Colon (tissue), 2 donors: ENCODE data around the gene EME2.
"Not testable (repeated sequence)": the region's sequence is repeated elsewhere in the genome, so short reads cannot be mapped to it uniquely, and the experiment has no call there.

Experiments
- FAIRE-seq: peaks from 2 replicates; lab custom pipeline; 2012; peaks lifted over from hg19 to GRCh38; lab: Jason Lieb, UNC
- donor health status: control.
- donor health status: control.

EME2 gene

DNA sequence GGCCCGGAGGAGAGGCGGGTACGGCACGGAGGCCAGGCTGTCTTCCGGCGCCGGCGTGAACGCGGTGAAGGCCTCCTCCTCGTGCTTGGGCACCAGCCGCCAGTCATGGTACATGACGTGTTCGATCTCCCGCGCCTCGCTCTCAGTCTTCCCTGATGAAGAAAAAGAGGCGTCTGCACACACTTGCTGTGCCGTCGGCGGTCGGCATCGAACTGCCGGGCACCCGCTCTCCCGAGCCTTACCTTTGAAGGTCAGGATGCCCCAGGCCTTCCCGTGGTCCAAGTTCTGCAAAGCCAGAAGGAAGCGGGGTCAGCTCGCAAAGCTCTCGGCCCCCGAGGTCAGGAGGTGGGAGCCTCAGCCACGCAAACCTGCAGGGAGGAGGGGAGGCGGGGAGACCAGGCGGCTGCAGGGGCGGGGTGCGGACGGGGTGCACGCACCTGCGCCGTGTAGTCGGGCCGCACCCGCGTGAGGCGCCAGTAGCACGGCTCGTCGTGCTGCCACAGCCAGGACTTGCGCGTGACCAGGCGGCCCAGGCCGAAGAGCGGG lies at the start of gene EME2:
TSS of gene EME2 (plus strand) at position 449 of the 546 bp plus-strand sequence. CDS start 418 bp downstream, outside the sequence.
- no peak for FAIRE-seq

GRCh38 chr16:1723450-1724147 lies 49.0 kb upstream of the EME2 start:
- no peak for FAIRE-seq

DNA sequence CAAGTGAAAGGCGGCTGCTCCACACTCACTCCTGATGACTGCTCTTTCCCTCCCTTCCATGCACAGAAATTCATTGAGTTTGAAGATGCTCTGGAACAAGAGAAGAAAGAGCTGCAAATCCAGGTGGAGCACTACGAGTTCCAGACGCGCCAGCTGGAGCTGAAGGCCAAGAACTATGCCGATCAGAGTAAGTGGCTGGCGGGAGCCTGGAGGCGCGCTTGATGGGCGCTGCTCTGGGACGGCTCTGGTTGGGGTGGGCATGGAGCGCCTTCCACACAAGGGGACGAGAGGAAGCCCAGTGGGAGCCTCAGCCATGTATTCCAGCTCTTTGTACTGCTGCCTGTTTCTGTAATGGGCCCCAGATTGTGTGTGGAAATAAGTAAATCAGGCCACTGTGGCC lies 48.1 kb upstream of the EME2 start:
- no peak for FAIRE-seq

DNA sequence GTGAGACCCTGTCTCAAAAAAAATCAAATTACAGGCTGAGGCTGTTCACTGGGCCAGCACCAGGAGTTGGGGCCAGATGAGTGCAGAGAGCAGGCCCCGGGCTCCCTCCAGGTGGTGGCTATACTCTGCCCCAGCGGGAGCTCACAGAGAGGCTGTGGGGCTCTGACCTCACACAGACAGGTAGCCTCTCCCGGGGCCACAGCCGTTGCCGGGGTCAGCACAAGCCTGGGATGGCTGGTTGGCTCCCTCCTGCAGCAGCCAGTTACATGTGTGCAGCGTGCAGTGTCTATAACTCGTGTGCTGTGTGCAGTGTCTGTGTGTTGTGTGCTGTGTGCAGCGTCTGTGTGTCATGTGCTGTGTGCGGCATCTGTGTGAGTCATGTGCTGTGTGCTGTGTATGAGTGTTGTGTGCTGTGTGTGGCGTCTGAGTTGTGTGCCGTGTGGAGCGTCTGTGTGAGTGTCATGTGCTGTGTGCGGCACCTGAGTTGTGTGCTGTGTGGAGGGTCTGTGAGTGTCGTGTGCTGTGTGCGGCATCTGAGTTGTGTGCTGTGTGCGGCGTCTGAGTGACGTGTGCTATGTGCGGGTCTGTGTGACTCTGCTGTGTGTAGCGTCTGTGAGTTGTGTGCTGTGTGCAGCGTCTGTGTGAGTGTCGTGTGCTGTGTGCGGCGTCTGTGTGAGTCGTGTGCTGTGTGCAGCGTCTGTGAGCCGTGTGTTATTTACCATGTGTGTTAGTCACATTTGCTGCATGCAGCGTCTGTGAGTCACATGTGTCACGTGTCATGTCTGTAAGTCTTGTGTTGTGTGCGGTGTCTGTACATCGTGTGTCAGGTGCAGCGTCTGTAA lies 45.7 kb upstream of the EME2 start:
- no peak for FAIRE-seq

GRCh38 chr16:1727651-1728624 lies 44.7 kb upstream of the EME2 start:
- FAIRE-seq: no peak

- no peak for FAIRE-seq
Measured at GRCh38 chr16:1729026-1729425, 43.6 kb upstream of the EME2 start.

- FAIRE-seq: no peak
Measured at GRCh38 chr16:1729445-1729844, 43.2 kb upstream of the EME2 start.

DNA sequence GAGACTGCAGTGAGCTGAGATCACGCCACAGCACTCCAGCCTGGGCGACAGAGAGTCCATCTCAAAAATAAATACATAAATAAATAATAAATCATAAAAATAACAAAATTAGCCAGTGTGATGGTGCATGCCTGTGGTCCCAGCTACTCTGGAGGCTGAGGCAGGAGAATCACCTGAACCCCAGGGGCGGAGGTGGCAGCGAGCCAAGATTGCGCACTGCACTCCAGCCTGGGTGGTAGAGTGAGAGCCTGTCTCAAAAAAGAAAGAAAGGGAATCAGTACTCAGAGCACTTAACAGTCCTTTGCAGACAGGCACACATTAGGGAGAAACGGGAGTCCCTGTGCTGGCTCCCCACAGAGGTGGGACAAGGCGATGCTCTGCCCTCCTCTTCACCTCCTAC lies 41.5 kb upstream of the EME2 start:
- no peak for FAIRE-seq

- no peak for FAIRE-seq
Measured at GRCh38 chr16:1731603-1732002, 41.0 kb upstream of the EME2 start.

DNA sequence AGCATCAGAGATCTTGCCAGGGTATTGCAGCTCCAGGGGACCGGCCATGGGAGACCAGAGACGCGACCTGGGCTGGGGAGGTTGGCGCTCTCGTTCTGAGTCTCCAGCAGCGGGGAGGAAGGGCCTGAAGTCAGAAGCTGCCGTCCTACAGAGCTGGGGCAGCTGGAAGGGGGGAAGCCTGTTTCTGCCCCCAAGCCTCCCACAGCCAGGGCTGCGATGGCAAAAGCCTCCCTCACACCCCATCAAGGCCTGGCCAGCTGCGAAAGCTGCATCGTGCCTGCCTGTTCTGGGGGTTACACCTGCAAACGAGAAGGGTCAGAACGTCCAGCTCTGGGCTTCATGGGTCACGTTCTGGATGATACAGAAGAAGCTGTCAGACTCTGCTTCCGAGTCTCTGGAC lies 40.5 kb upstream of the EME2 start:
- no peak for FAIRE-seq

GRCh38 chr16:1732551-1732987 lies 40.0 kb upstream of the EME2 start:
- not testable (repeated sequence) for FAIRE-seq

- no peak for FAIRE-seq
Measured at GRCh38 chr16:1734123-1734522, 38.5 kb upstream of the EME2 start.

DNA sequence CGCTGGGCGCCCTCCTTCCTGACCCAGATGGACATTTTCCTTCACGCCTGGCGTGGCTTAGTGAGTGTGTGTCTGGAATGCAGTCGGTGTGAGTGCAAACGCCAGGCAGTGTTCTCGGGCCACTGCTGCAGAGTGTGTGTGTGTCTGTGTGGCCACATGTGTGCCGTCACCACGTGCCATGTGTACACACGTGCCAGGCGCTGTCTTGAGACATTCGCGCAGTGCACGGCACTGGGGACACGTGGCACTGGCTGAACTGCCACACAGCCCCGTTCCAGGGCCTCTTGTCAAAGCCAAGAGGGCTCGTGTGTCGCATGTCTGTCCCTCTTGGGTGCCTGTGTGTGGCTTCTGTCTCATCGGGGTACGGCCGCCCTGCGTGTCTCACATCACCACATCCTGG lies 37.8 kb upstream of the EME2 start:
- no peak for FAIRE-seq

DNA sequence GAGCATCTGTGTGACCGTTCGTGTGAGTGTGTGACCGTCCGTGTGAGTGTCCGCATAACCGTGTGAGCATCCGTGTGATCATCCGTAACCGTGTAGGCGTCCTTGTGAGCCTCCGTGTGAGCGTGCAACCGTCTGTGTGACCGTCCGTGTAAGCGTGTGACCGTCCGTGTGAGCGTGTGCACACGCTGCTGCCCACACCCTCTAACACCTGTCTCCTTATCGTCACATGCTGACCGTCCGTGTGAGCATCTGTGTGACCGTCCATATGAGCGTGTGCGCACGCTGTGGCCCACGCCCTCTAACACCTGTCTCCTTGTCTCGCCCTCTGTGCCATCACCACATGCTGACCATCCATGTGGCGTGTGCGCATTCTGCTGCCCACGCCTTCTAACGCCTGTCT lies 32.4 kb upstream of the EME2 start:
- FAIRE-seq: no peak

- no peak for FAIRE-seq
Measured at GRCh38 chr16:1740781-1741490, 31.7 kb upstream of the EME2 start.

- no peak for FAIRE-seq
Measured at GRCh38 chr16:1741553-1742165, 31.0 kb upstream of the EME2 start.

- no peak for FAIRE-seq
Measured at GRCh38 chr16:1743376-1744337, 29.0 kb upstream of the EME2 start.

DNA sequence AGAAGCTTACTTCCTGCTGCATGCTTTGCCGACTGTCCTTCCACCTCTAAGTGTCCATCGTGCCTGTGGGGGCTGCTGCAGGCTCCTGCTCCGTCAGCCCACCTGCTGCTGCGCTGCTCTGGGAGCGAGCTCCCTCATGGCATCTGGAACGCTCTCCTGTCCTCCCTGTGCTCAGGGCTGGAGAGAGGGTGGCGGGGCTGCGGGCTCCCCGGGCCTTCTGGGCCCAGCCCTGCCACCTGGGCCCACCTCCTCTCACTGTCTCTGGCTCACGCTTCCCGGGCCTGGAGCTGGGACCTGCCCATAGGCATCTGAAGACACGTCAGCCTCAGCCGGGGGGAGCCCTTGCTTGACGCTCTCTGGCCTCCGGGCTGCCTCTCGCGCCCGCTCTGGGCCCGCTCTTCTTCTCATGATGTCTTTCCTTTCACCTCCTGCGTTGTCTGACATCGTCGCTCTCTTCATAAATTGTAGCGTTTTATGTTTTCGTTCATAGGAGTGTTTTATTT lies 28.2 kb upstream of the EME2 start:
- FAIRE-seq: no peak

GRCh38 chr16:1745181-1745899 lies 27.3 kb upstream of the EME2 start:
- FAIRE-seq: no peak
